ENCODE results near the gene MOSPD3. TPM values are rescaled to one million over a fixed set of nuclear protein-coding genes. Genes with fewer than 3 reads are reported as not detected.
A peak's percentile ranks its signal among the peaks of the same experiment; 100 is the strongest.

MOSPD3 gene
- total and polyA plus RNA-seq, 2 of the 13 experiments (the other 11 are each of a cell fraction or from before 2014, with no cell fraction given) = 7.6 to 8.8 TPM

GRCh38 chr7:100641860-100642533 is 29.7 kb downstream of the MOSPD3 start (continued):
- TF ChIP-seq U2AF1 (optimal IDR thresholded peaks at IDR 0.05; ENCODE audit: low read depth, low read length) (no peak), ZSCAN29 (CRISPR knock-in tag; conservative IDR thresholded peaks at IDR 0.05) (no peak), JUND (CRISPR knock-in tag; IDR thresholded peaks at IDR 0.05) (no peak), SP140L (CRISPR knock-in tag; IDR thresholded peaks at IDR 0.05; ENCODE audit: borderline replicate concordance) (no peak), PAX8 (CRISPR knock-in tag; IDR thresholded peaks at IDR 0.05; ENCODE audit: borderline replicate concordance) (no peak), ADNP (CRISPR knock-in tag; IDR thresholded peaks at IDR 0.05) (no peak), NCOA2 (CRISPR knock-in tag; IDR thresholded peaks at IDR 0.05) (peak; percentile 7; the same call in 1 of the 2 replicates), ZNF160 (CRISPR knock-in tag; IDR thresholded peaks at IDR 0.05) (no peak), ZNF597 (CRISPR knock-in tag; IDR thresholded peaks at IDR 0.05) (no peak), THYN1 (CRISPR knock-in tag; IDR thresholded peaks at IDR 0.05; ENCODE audit: borderline replicate concordance, low read depth) (no peak), ZNF713 (CRISPR knock-in tag; IDR thresholded peaks at IDR 0.05) (no peak), ZBTB7A (CRISPR knock-in tag; IDR thresholded peaks at IDR 0.05) (no peak), ZNF335 (CRISPR knock-in tag; IDR thresholded peaks at IDR 0.05) (no peak), NR2F2 (IDR thresholded peaks at IDR 0.05; ENCODE audit: borderline replicate concordance, low read depth) (no peak), DR1 (CRISPR knock-in tag; IDR thresholded peaks at IDR 0.05) (no peak), ZNF709 (CRISPR knock-in tag; IDR thresholded peaks at IDR 0.05) (no peak), IKZF4 (CRISPR knock-in tag; IDR thresholded peaks at IDR 0.05; ENCODE audit: borderline replicate concordance, low read depth, not compliant biosample characterization) (no peak), MZF1 (CRISPR knock-in tag; IDR thresholded peaks at IDR 0.05; ENCODE audit: borderline replicate concordance) (no peak), ZNF468 (CRISPR knock-in tag; IDR thresholded peaks at IDR 0.05) (no peak), ZFYVE20 (CRISPR knock-in tag; IDR thresholded peaks at IDR 0.05; ENCODE audit: borderline replicate concordance, low read depth) (no peak), ARID5B (CRISPR knock-in tag; IDR thresholded peaks at IDR 0.05) (peak; percentile 7; the same call in 1 of the 2 replicates), ZKSCAN8 (CRISPR knock-in tag; IDR thresholded peaks at IDR 0.05; ENCODE audit: borderline replicate concordance) (no peak), ZNF34 (CRISPR knock-in tag; IDR thresholded peaks at IDR 0.05; ENCODE audit: borderline replicate concordance) (no peak), ZKSCAN5 (CRISPR knock-in tag; IDR thresholded peaks at IDR 0.05) (no peak), SOX13 (IDR thresholded peaks at IDR 0.05) (no peak), SOX13 (CRISPR knock-in tag; conservative IDR thresholded peaks at IDR 0.05 in 1 of 2, IDR thresholded peaks at IDR 0.05 in 1 of 2) (no peak)
